ENCODE results near the gene ADCY7.

DNA sequence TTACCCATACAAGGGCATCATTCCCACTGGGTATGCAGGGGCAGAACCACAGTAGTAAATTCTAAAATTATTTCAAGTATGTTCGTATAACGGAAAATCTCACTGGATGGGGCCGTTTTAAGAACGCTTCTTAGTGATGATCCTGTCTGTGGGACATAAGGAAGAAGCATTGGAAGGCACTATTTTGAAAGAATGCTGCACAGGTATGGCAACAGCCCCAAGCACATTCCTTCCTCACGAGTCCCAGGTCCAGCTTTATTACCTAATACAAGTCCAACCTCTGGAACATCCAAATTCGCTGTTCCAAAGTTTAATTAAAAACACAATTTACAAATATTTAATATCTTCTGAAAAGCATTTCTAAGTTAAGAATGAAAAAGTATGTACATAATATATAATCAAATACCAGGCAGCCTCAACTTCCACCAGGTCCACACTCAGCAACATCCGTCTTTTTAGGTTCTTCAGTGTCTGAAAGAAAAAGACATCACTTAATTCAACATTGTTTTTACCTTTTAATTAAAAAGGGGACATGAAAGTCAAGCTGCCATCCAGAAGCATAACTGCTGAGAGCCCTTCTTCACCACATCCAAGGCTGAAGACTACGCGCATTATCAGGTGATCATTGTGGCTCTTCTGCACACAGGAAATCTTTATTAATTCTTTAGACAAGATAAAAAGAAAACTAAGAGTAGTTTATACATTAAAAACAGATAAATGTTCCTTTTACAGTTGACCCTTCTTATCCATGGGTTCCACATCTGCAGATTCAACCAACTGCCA is 52.6 kb downstream of the ADCY7 start:
- TF ChIP-seq, protein P1, sequence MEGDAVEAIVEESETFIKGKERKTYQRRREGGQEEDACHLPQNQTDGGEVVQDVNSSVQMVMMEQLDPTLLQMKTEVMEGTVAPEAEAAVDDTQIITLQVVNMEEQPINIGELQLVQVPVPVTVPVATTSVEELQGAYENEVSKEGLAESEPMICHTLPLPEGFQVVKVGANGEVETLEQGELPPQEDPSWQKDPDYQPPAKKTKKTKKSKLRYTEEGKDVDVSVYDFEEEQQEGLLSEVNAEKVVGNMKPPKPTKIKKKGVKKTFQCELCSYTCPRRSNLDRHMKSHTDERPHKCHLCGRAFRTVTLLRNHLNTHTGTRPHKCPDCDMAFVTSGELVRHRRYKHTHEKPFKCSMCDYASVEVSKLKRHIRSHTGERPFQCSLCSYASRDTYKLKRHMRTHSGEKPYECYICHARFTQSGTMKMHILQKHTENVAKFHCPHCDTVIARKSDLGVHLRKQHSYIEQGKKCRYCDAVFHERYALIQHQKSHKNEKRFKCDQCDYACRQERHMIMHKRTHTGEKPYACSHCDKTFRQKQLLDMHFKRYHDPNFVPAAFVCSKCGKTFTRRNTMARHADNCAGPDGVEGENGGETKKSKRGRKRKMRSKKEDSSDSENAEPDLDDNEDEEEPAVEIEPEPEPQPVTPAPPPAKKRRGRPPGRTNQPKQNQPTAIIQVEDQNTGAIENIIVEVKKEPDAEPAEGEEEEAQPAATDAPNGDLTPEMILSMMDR (conservative IDR thresholded peaks at IDR 0.05; ENCODE audit: low read depth, low read length): no peak
- TF ChIP-seq EZH2 (IDR thresholded peaks at IDR 0.05; ENCODE audit: low read length, unreplicated experiment): no peak
- no peak for TF ChIP-seq EZH2phosphoT487 (IDR thresholded peaks at IDR 0.05; ENCODE audit: borderline replicate concordance, low read length)
